ENCODE data around the gene LRIT2. TPM values are rescaled to one million over a fixed set of nuclear protein-coding genes. Genes with fewer than 3 reads are reported as not detected.

The LRIT2 gene
- total RNA-seq, 2 experiments from 2014 or later, result not detected

- intact Hi-C loops (cut with micrococcal nuclease), result loop anchor here (5.0 kb wide), 1 partner anchor 116 kb away; no protein-coding TSS in a partner anchor
- Mint-ChIP-seq H3K9me3 (no peaks in the 10 kb centered on the region), H3K27me3 (peaks cover 12% of the 10 kb centered on the region), H3K4me1 (ENCODE audit: low read depth) (peaks cover 2% of the 10 kb centered on the region), H3K4me3 (no peak overlapping the region), H3K36me3 (no peaks in the 10 kb centered on the region), H3K27ac (no peak overlapping the region)
- DNase-seq, result no peak
- ChIA-PET CTCF (interaction anchor here (1.1 to 1.7 kb wide), 3 partner anchors 34 to 110 kb away, joined by 4 to 11 read pairs (median 4); no protein-coding TSS in a partner anchor), POLR2A (no interaction called here)
Observed at GRCh38 chr10:84258034-84258695, 32.8 kb upstream of the LRIT2 start.

- ChIA-PET POLR2A (no interaction called here), CTCF (interaction anchor here (0.7 to 2.1 kb wide), 21 partner anchors 9 to 292 kb away, joined by 3 to 12 read pairs (median 4); partner anchors contain the start of genes CCSER2 and LRIT1)
- Mint-ChIP-seq H3K27me3 (peaks cover 9% of the 10 kb centered on the region), H3K4me3 (no peak overlapping the region), H3K27ac (no peak overlapping the region), H3K4me1 (ENCODE audit: low read depth) (peaks cover 2% of the 10 kb centered on the region), H3K36me3 (no peaks in the 10 kb centered on the region), H3K9me3 (no peaks in the 10 kb centered on the region)
- DNase-seq, result no peak
- intact Hi-C loops (cut with micrococcal nuclease), result loop anchor here (5.0 kb wide), 1 partner anchor 115 kb away; no protein-coding TSS in a partner anchor
Observed at GRCh38 chr10:84257343-84258020, 32.1 kb upstream of the LRIT2 start.

GRCh38 chr10:84256510-84257342 lies 31.4 kb upstream of the LRIT2 start:
- intact Hi-C loops (cut with micrococcal nuclease), result loop anchor here (5.0 kb wide), 1 partner anchor 114 kb away; no protein-coding TSS in a partner anchor
- no peak overlapping the region for H3K27ac Mint-ChIP-seq
- no peaks in the 10 kb centered on the region for H3K9me3 Mint-ChIP-seq
- H3K4me1 Mint-ChIP-seq (ENCODE audit: low read depth), result peaks cover 2% of the 10 kb centered on the region
- DNase-seq, result peak; percentile 71
- H3K4me3 Mint-ChIP-seq, result no peak overlapping the region
- ChIA-PET POLR2A (no interaction called here), CTCF (interaction anchor here (0.7 to 2.1 kb wide), 23 partner anchors 8 to 292 kb away, joined by 3 to 12 read pairs (median 4); partner anchors contain the start of genes CCSER2 and LRIT1)
- H3K36me3 Mint-ChIP-seq, result no peaks in the 10 kb centered on the region
- H3K27me3 Mint-ChIP-seq, result peaks cover 9% of the 10 kb centered on the region

GRCh38 chr10:84254552-84255478 lies 29.5 kb upstream of the LRIT2 start:
- POLR2A ChIA-PET, result no interaction called here
- H3K9me3 Mint-ChIP-seq, result no peaks in the 10 kb centered on the region
- H3K36me3 Mint-ChIP-seq, result no peaks in the 10 kb centered on the region
- peaks cover 2% of the 10 kb centered on the region for H3K4me1 Mint-ChIP-seq (ENCODE audit: low read depth)
- no peak overlapping the region for H3K27ac Mint-ChIP-seq
- DNase-seq, result no peak
- CTCF ChIA-PET, result interaction anchor here (0.8 to 1.0 kb wide), 2 partner anchors 9 to 282 kb away, joined by 3 to 5 read pairs; no protein-coding TSS in a partner anchor
- H3K4me3 Mint-ChIP-seq, result no peak overlapping the region
- intact Hi-C loops (cut with micrococcal nuclease), result loop anchor here (5.0 kb wide), 1 partner anchor 113 kb away; no protein-coding TSS in a partner anchor
- peaks cover 4% of the 10 kb centered on the region for H3K27me3 Mint-ChIP-seq

- H3K4me1 Mint-ChIP-seq (ENCODE audit: low read depth), result no peaks in the 10 kb centered on the region
- peaks cover 2% of the 10 kb centered on the region for H3K27me3 Mint-ChIP-seq
- ChIA-PET POLR2A (no interaction called here), CTCF (interaction anchor here (1.6 kb wide), 1 partner anchor 16 kb away, joined by 7 read pairs; no protein-coding TSS in a partner anchor)
- no peak overlapping the region for H3K27ac Mint-ChIP-seq
- no peak overlapping the region for H3K4me3 Mint-ChIP-seq
- no peaks in the 10 kb centered on the region for H3K36me3 Mint-ChIP-seq
- intact Hi-C loops (cut with micrococcal nuclease), result no loop called here
- H3K9me3 Mint-ChIP-seq, result no peaks in the 10 kb centered on the region
- no peak for DNase-seq
Observed at GRCh38 chr10:84248794-84249193, 23.4 kb upstream of the LRIT2 start.

- Mint-ChIP-seq H3K9me3 (no peaks in the 10 kb centered on the region), H3K4me3 (no peak overlapping the region), H3K4me1 (ENCODE audit: low read depth) (no peaks in the 10 kb centered on the region), H3K27ac (no peak overlapping the region), H3K27me3 (peaks cover 2% of the 10 kb centered on the region), H3K36me3 (no peaks in the 10 kb centered on the region)
- ChIA-PET POLR2A (no interaction called here), CTCF (no interaction called here)
- intact Hi-C loops (cut with micrococcal nuclease), result no loop called here
- no peak for DNase-seq
Observed at GRCh38 chr10:84247496-84247895, 22.2 kb upstream of the LRIT2 start.

GRCh38 chr10:84244651-84245270 lies 19.4 kb upstream of the LRIT2 start, which contains the start of gene RGR:
TSS of gene RGR (plus strand) at chr10:84245053. CDS start at chr10:84245091, 38 bp downstream.
- Mint-ChIP-seq H3K4me3 (no peak within 1 kb of the TSS), H3K27ac (no peak within 1 kb of the TSS), H3K36me3 (no peaks in the 10 kb centered on the region), H3K4me1 (ENCODE audit: low read depth) (no peaks in the 10 kb centered on the region), H3K9me3 (no peaks in the 10 kb centered on the region), H3K27me3 (peaks cover 2% of the 10 kb centered on the region)
- CTCF ChIA-PET, result interaction anchor here (1.1 to 2.8 kb wide), 2 partner anchors 30 to 229 kb away, joined by 4 to 8 read pairs; no protein-coding TSS in a partner anchor
- DNase-seq, result no peak
- intact Hi-C loops (cut with micrococcal nuclease), result no loop called here
- POLR2A ChIA-PET, result no interaction called here

GRCh38 chr10:84243759-84244158 lies 18.4 kb upstream of the LRIT2 start:
- ChIA-PET CTCF (interaction anchor here (0.6 to 2.8 kb wide), 4 partner anchors 21 to 230 kb away, joined by 3 to 8 read pairs (median 4); no protein-coding TSS in a partner anchor), POLR2A (no interaction called here)
- H3K27me3 Mint-ChIP-seq, result peaks cover 2% of the 10 kb centered on the region
- H3K27ac Mint-ChIP-seq, result no peak overlapping the region
- no peaks in the 10 kb centered on the region for H3K36me3 Mint-ChIP-seq
- no peaks in the 10 kb centered on the region for H3K9me3 Mint-ChIP-seq
- no peaks in the 10 kb centered on the region for H3K4me1 Mint-ChIP-seq (ENCODE audit: low read depth)
- intact Hi-C loops (cut with micrococcal nuclease), result no loop called here
- DNase-seq, result no peak
- no peak overlapping the region for H3K4me3 Mint-ChIP-seq

GRCh38 chr10:84241185-84241790 lies 15.9 kb upstream of the LRIT2 start, which contains the start of gene LRIT1:
TSS of gene LRIT1 (minus strand) at chr10:84241546. CDS start at chr10:84241439, 107 bp downstream.
- CTCF ChIA-PET, result interaction anchor here (1.1 kb wide), 1 partner anchor 16 kb away, joined by 3 read pairs; no protein-coding TSS in a partner anchor
- POLR2A ChIA-PET, result no interaction called here
- Mint-ChIP-seq H3K4me1 (ENCODE audit: low read depth) (no peaks in the 10 kb centered on the region), H3K36me3 (no peaks in the 10 kb centered on the region), H3K27ac (no peak within 1 kb of the TSS), H3K9me3 (no peaks in the 10 kb centered on the region), H3K27me3 (peaks cover 11% of the 10 kb centered on the region), H3K4me3 (no peak within 1 kb of the TSS)
- no peak for DNase-seq
- intact Hi-C loops (cut with micrococcal nuclease), result no loop called here

GRCh38 chr10:84238909-84239308 lies 13.6 kb upstream of the LRIT2 start:
- intact Hi-C loops (cut with micrococcal nuclease), result no loop called here
- H3K36me3 Mint-ChIP-seq, result no peaks in the 10 kb centered on the region
- POLR2A ChIA-PET, result no interaction called here
- no peak overlapping the region for H3K4me3 Mint-ChIP-seq
- DNase-seq, result no peak
- peaks cover 9% of the 10 kb centered on the region for H3K27me3 Mint-ChIP-seq
- no peaks in the 10 kb centered on the region for H3K4me1 Mint-ChIP-seq (ENCODE audit: low read depth)
- H3K9me3 Mint-ChIP-seq, result no peaks in the 10 kb centered on the region
- no peak overlapping the region for H3K27ac Mint-ChIP-seq
- CTCF ChIA-PET, result interaction anchor here (1.0 to 1.1 kb wide), 2 partner anchors 18 to 301 kb away, joined by 4 read pairs; no protein-coding TSS in a partner anchor
